Activated CD8-positive, alpha-beta memory T cell treated with anti-CD3 and anti-CD28 coated beads for 4 hours (primary cell): ENCODE measurements around the gene IPCEF1.

Experiments
- DNase-seq, 2 donors: peaks; one replicate each; pipeline ENCODE4 v3.0.0-alpha.2; 2020; ENCODE audit warnings: low read depth in 2 of 2

IPCEF1 gene

GRCh38 chr6:154164397-154164796 lies 192.2 kb downstream of the IPCEF1 start:
- DNase-seq = no peak

DNA sequence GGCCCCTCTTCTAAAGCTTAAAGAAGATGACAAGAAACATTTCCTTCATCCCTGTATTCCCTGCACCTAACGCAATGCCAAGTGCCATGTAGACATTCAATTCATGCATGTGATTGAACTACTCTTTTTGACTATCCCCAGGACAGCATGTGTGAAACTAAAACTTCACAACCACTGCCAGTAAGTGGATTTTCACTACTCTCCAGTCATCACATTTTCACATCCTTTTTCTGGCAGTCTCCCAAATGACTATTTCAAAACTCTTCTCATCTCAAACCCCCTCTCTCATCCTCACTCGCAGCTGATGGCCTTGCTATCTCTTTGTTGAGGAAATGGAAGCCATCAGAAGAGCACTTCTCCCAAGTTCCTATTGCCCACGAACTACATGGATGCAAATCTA lies 194.9 kb downstream of the IPCEF1 start:
- no peak for DNase-seq

GRCh38 chr6:154159126-154159525 lies 197.5 kb downstream of the IPCEF1 start:
- no peak for DNase-seq

DNA sequence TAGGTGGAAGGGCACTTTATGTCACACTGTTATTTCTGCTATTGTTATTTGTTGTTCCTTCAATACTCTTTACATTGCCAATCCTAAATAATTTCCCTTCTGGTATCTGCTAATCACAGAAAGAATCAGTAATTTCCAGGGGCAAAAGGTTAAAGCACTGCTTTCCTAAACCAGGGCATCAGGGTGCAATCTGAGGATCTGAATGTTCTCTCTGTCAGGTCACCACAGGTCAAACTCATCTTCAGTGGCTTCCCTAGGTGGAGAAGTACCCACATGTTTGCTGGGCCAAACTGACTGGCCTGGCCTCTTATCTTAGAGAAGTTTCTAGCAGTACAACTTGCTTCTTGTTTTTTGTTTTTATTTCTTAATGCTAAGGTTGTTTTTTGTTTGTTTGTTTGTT lies 198.9 kb downstream of the IPCEF1 start:
- DNase-seq = no peak

GRCh38 chr6:154157082-154157481 lies 199.5 kb downstream of the IPCEF1 start:
- peak in 1 of 2 donors; percentile 22 for DNase-seq

GRCh38 chr6:154156135-154156896 lies 200.3 kb downstream of the IPCEF1 start:
- peak; percentile 36 to 44 for DNase-seq

GRCh38 chr6:154154389-154154967 lies 202.1 kb downstream of the IPCEF1 start:
- peak; percentile 27 to 38 for DNase-seq

DNA sequence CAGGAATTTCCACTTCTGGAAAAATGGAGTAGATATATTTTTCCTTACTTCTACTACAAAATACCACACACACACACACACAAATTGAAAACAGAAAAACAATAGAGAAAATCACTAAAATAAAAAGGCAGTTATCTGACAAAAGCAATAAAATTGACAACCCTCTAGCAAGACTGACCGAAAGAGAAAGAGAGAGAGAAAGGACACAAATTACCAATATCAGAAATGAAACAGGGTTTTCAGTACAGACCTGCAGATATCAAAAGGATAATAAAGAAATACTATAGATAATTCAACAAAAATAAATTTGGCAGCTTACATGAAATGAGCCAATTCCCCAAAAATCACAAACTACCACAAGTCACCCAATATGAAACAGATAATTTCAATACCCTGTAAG lies 212.8 kb downstream of the IPCEF1 start:
- no peak for DNase-seq

- no peak for DNase-seq
Measured at GRCh38 chr6:154140743-154141142, 215.9 kb downstream of the IPCEF1 start.

DNA sequence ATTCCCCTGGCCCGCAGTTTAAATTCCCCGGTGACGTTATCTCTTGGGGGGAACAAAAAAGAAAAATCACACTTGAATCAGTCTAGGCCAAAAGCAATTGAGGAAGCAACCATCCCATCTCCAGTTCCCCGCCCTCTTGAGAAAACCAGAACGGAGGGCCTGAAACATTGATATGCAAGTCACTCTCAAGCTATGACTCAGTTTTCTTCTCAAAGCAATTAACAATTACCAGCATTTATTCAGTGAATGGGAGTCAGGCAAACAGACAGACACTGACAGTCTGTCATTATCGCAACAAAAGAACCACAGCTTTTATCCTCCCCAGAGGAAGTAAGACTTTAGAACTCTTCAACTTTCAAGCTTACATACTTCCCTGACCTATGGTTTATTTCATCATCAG lies 216.7 kb downstream of the IPCEF1 start:
- no peak for DNase-seq

GRCh38 chr6:154138793-154139192 lies 217.8 kb downstream of the IPCEF1 start:
- no peak for DNase-seq

- no peak for DNase-seq
Measured at GRCh38 chr6:154134471-154135147, 222.0 kb downstream of the IPCEF1 start.

- DNase-seq = no peak
Measured at GRCh38 chr6:154127657-154128056, 228.9 kb downstream of the IPCEF1 start.

DNA sequence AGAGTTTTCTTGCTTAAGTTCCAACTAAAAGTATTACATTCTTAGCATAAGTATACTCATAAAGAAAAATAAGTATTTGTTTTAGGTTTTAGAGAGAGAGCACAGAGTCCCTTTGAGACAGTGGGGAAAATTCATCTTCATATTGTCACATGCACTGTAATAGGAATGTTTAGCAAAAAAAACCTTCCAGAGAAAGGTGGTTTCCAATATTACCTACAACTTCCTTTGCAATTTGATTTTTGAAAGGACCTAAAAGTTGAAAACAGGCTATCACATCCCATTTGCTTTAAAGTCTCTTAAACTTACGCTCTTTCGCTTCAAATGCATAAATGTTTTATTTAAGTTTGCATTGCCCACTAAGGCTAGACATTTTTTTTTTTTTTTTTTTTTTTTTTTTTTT lies 231.2 kb downstream of the IPCEF1 start:
- DNase-seq = no peak

GRCh38 chr6:154123155-154123956 lies 233.2 kb downstream of the IPCEF1 start:
- DNase-seq = no peak

GRCh38 chr6:154122195-154122925 lies 234.2 kb downstream of the IPCEF1 start:
- DNase-seq = no peak

- DNase-seq = no peak
Measured at GRCh38 chr6:154117485-154117884, 239.1 kb downstream of the IPCEF1 start.

GRCh38 chr6:154113392-154113791 lies 243.2 kb downstream of the IPCEF1 start:
- no peak for DNase-seq

- no peak for DNase-seq
Measured at GRCh38 chr6:154112181-154112809, 244.3 kb downstream of the IPCEF1 start.

- no peak for DNase-seq
Measured at GRCh38 chr6:154111025-154111424, 245.6 kb downstream of the IPCEF1 start.

DNA sequence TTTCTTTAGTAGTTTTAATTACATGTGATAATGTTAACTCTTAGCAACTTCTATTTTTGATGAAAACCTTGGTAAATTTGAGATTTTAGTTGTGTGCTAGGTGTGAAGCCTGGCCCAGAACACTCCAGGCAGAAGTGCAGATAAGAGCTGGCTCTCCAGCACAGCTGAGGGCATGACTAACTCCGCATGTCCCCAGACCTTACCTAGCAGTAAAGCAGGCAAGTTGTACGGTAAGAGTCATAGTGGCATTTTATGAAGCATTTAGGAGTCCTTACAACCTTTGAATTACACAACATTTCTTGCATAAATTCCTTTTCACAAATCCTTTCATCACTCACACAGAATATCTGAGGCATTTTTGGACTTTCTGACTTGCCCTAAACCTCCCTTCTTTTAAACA lies 250.4 kb downstream of the IPCEF1 start:
- DNase-seq = no peak
